GM04504 (cell line): ENCODE results near the gene FSTL4.

ENCODE experiments used
- DNase-seq: peaks from one replicate; pipeline ENCODE4 v3.0.0-alpha.2; 2012; ENCODE audit warnings: low read depth

The FSTL4 gene

GRCh38 chr5:133386662-133387061 is 225.7 kb downstream of the FSTL4 start:
- no peak for DNase-seq

GRCh38 chr5:133385346-133385745 is 227.0 kb downstream of the FSTL4 start:
- no peak for DNase-seq

GRCh38 chr5:133384903-133385302 is 227.4 kb downstream of the FSTL4 start:
- DNase-seq: no peak

- DNase-seq: no peak
These were observed 228.1 kb downstream of the FSTL4 start for GRCh38 chr5:133384120-133384855.

GRCh38 chr5:133383580-133383939 is 228.8 kb downstream of the FSTL4 start:
- no peak for DNase-seq

- DNase-seq: no peak
These were observed 229.4 kb downstream of the FSTL4 start for GRCh38 chr5:133382661-133383579.

- no peak for DNase-seq
These were observed 230.6 kb downstream of the FSTL4 start for GRCh38 chr5:133381571-133382365.

- no peak for DNase-seq
These were observed 231.3 kb downstream of the FSTL4 start for GRCh38 chr5:133381041-133381440.

GRCh38 chr5:133377736-133378135 is 234.6 kb downstream of the FSTL4 start:
- DNase-seq: no peak

- no peak for DNase-seq
These were observed 235.4 kb downstream of the FSTL4 start for GRCh38 chr5:133376986-133377385.

- DNase-seq: no peak
These were observed 239.0 kb downstream of the FSTL4 start for GRCh38 chr5:133373121-133373870.

GRCh38 chr5:133372293-133372937 is 239.9 kb downstream of the FSTL4 start:
- DNase-seq: no peak

- DNase-seq: no peak
These were observed 240.8 kb downstream of the FSTL4 start for GRCh38 chr5:133371371-133372155.

GRCh38 chr5:133370904-133371303 is 241.4 kb downstream of the FSTL4 start:
- DNase-seq: no peak

GRCh38 chr5:133370036-133370831 is 242.1 kb downstream of the FSTL4 start:
- no peak for DNase-seq

- DNase-seq: no peak
These were observed 243.2 kb downstream of the FSTL4 start for GRCh38 chr5:133368916-133369783.

GRCh38 chr5:133367984-133368383 is 244.4 kb downstream of the FSTL4 start:
- no peak for DNase-seq

- DNase-seq: no peak
These were observed 245.1 kb downstream of the FSTL4 start for GRCh38 chr5:133367071-133367786.
